Measurements from ENCODE around the gene PRSS27.

GRCh38 chr16:2738615-2739014 is 18.6 kb upstream of the PRSS27 start:
- TF ChIP-seq GTF2F1 (IDR thresholded peaks at IDR 0.05; ENCODE audit: borderline replicate concordance, low read depth, low read length) (no peak), CTCF (IDR thresholded peaks at IDR 0.05; ENCODE audit: control extremely low read depth in 1 of 3, insufficient read depth in 1 of 3, low read depth in 1 of 3, low read length in 3 of 3) (no peak)
- TF ChIP-seq, protein P1, sequence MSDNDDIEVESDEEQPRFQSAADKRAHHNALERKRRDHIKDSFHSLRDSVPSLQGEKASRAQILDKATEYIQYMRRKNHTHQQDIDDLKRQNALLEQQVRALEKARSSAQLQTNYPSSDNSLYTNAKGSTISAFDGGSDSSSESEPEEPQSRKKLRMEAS (IDR thresholded peaks at IDR 0.05): no peak
